Raji (cell line): Measurements from ENCODE around the gene TAOK1.

Experiments
- POLR2A ChIP-seq: IDR thresholded peaks from 2 replicates; pipeline ENCODE4 v1.6.1; 2011; ENCODE audit warnings: low read depth, low read length, control low read depth; ENCODE audit not compliant: insufficient read depth

TAOK1 gene

DNA sequence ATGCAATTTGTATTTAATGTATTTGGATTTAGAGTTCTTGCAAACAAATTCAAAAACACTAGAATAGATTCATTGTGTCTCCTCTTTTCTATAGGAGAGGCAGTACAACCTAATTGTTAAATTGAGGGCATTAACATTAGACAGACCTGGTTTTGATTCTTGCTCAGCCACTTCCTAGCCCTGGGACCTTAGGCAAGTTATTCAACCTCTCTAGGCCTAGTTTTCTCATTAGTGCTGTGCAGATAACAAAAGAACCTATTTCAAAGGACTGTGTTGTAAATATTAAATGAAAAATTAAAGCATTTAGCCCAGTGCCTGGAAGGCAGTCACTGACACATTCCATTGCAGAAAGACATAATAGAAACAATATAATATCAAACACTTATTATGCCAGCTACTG lies 22.0 kb upstream of the TAOK1 start:
- TF ChIP-seq POLR2A: no peak

GRCh38 chr17:29368926-29369325 lies 21.2 kb upstream of the TAOK1 start:
- no peak for TF ChIP-seq POLR2A

- no peak for TF ChIP-seq POLR2A
Observed at GRCh38 chr17:29369831-29370735, 20.1 kb upstream of the TAOK1 start.

- TF ChIP-seq POLR2A: no peak
Observed at GRCh38 chr17:29376667-29377270, 13.4 kb upstream of the TAOK1 start.

DNA sequence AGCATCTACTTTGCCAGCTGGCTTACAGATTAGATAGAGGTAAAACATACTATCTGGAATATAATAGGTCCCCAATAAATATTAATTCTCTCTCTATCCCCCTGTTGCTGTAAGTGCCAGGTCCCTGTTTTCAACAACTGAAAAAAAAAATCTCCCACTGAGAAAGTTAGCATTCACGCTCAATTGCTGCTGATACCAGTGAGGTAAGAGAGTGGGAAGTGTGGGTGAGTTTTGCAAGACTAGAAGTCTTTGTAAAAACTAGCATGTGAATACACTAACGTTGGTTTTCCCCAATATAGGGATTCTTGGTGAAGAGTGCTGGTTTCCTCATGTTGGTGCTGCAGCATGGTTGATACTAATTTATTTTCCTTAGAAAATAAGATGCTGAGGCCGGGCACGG lies 11.7 kb upstream of the TAOK1 start:
- no peak for TF ChIP-seq POLR2A

- TF ChIP-seq POLR2A: no peak
Observed at GRCh38 chr17:29379084-29379991, 10.8 kb upstream of the TAOK1 start.

DNA sequence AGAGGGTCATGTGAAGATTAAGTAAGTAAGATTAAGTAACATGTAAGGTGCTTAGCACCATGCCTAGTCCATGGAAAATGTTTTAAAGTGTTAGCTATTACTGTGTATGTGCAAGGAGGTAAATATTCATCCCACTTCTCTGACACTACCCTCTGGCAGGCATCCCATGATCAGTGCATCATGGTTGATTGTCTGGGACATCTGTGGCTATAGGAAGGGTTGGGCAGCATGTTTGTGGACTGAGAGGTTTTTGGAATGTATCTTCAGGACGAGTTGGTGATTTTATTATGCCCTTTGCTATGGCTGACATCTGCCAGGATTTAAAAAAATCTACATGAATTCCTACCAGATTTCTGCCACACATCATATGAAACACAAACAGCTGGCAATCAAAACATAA lies 6.5 kb upstream of the TAOK1 start:
- TF ChIP-seq POLR2A: no peak

GRCh38 chr17:29384901-29385300 lies 5.3 kb upstream of the TAOK1 start:
- no peak for TF ChIP-seq POLR2A

- no peak for TF ChIP-seq POLR2A
Observed at GRCh38 chr17:29386760-29387159, 3.4 kb upstream of the TAOK1 start.

DNA sequence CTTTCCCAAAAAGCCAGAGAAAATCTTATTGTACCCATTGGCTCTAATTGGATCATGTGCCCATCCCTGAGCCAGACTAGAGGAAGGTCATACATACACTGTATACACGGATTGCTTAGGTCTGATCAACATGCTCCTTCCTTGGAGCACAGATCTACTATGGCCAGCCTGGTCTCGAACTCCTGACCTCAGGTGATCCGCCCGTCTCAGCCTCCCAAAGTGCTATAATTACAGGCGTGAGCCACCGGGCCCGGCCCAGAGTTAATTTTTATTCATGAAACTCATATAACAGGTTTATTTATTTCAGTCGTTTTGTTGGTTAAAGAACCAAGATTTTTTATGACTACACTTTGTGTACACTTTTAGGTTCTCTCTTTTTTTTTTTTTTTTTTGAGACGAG lies 1.2 kb upstream of the TAOK1 start:
- no peak for TF ChIP-seq POLR2A

DNA sequence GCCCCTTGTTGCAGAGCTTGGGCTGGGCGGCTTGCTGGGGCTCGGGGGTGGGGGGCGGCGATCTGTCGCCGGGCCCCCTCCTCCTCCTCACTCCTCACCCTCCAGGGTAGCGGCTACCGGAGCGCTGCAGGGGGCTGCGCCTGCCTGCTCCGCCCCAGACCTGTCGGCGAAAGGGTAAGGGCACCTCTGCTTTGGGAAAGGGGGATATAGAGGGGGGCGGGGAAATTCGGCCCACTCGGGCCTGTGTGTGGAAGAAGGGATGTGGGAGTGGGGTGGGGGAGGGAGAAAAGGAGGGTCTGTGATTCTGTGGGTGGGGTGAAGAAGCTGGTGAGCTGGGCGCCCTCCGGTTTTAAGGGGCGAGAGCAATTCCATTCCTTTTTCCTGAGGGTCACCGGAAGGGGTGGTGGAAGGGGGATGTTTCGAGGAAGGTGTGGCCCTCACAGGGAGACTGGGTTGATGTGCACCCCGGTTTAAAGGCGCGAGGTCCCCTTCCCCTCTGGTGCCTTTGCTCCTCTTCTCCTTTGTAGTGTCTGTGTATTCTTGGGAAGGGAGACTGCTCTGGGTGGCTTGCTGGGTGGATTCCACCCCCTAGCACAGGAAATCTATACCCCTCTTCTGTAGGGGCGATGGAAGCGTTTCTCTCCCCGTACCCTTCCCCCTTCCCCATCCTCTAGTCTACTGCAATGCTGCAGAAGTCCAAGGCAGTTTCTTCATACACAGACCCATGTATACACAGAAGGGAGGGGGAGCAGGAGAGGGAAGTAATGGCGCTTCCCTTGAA lies 878 bp downstream of the TAOK1 start:
- TF ChIP-seq POLR2A: no peak

- no peak for TF ChIP-seq POLR2A
Observed at GRCh38 chr17:29393436-29393835, 3.3 kb downstream of the TAOK1 start.

DNA sequence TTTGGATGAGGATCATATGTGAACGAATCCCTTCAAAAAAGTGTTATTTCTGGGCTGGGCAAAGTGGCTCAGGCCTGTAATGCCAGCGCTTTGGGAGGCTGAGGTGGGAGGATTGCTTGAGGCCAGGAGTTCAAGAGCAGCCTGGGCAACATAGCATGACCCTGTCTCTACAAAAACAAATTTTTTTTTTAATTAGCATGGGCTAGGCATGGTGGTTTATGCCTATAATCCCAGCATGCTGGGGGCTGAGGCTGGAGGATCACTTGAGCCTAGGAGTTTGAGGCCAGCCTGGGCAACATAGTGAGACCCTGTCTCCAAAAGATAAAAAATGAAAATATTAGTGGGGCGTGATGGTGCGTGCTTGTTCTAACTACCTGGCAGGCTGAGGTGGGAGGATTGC lies 4.6 kb downstream of the TAOK1 start:
- TF ChIP-seq POLR2A: no peak

GRCh38 chr17:29396066-29396465 lies 5.9 kb downstream of the TAOK1 start:
- no peak for TF ChIP-seq POLR2A

DNA sequence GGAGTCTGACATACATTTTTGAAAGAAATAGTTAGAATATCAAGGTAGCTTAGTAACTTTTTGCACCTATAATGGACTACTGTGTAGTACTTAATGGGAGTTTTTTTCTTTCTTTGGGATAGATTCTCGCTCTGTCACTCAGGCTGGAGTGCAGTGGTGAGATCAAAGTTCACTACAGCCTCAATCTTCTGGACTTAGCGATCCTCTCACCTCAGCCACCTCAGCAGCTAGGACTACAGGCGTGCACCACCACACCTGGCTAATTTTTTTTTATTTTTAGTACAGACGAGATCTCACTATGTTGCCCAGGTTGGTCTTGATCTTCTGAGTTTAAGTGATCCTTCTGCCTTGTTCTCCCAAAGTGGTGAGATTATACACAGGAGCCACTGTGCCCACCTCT lies 9.5 kb downstream of the TAOK1 start:
- no peak for TF ChIP-seq POLR2A
